ENCODE data around the gene SRGAP3.

GRCh38 chr3:9146367-9147071 lies 102.9 kb downstream of the SRGAP3 start:
- TF ChIP-seq CTCF (IDR thresholded peaks at IDR 0.05) (no peak), POLR2A (IDR thresholded peaks at IDR 0.05) (no peak)

Data from lower leg skin (tissue), 3 donors.